Measurements from ENCODE around the gene CD79B. TPM values are rescaled to one million over a fixed set of nuclear protein-coding genes. Genes with fewer than 3 reads are reported as not detected.

Gene CD79B
- total and polyA plus RNA-seq, 2 of the 8 experiments (the other 6 are each of a cell fraction or from before 2014, with no cell fraction given): 1.5 to 3.9 TPM

GRCh38 chr17:63978272-63979200 is 46.4 kb upstream of the CD79B start:
- CTCF ChIA-PET (ENCODE audit: partially characterized antibody): interaction anchor here (0.5 to 18.4 kb wide), 14 partner anchors 8 to 258 kb away, joined by 3 to 219 read pairs (median 4); partner anchors contain the start of gene GH1
- no peak for TF ChIP-seq TEAD4 (IDR thresholded peaks at IDR 0.05; ENCODE audit: low read depth, low read length)
- TF ChIP-seq CTCF (IDR thresholded peaks at IDR 0.05; ENCODE audit: control extremely low read depth in 1 of 3, insufficient read depth in 1 of 3, low read depth in 1 of 3, low read length in 3 of 3): no peak
- TF ChIP-seq KDM4A (IDR thresholded peaks at IDR 0.05; ENCODE audit: low read depth, low read length, severe bottlenecking): no peak
- TF ChIP-seq SRF (IDR thresholded peaks at IDR 0.05; ENCODE audit: low read depth, low read length): no peak
- no peak for TF ChIP-seq EZH2 (IDR thresholded peaks at IDR 0.05; ENCODE audit: low read depth, low read length, severe bottlenecking)
- no peak for TF ChIP-seq CBX8 (IDR thresholded peaks at IDR 0.05; ENCODE audit: borderline replicate concordance, low read depth, low read length)
- TF ChIP-seq RBBP5 (IDR thresholded peaks at IDR 0.05; ENCODE audit: borderline replicate concordance, low read depth, low read length): no peak
- no peak for TF ChIP-seq ATF3 (IDR thresholded peaks at IDR 0.05; ENCODE audit: insufficient read depth, low read depth, low read length)

More at GRCh38 chr17:63978272-63979200, 46.4 kb upstream of the CD79B start:
- Histone ChIP-seq H3K23me2 (ENCODE audit: low read depth, low read length) (no peaks in the 10 kb centered on the region), H3K4me1 (replicated peaks in 1 of 4; ENCODE audit: control insufficient read depth in 3 of 4, insufficient read depth in 4 of 4, low read length in 3 of 4) (peaks cover 0 to 7% (median under 1%) of the 10 kb centered on the region in 4 experiments; a peak in 4 of 7 replicates), H4K8ac (ENCODE audit: extremely low read depth, insufficient read depth, low read length) (no peak overlapping the region), H2AK5ac (ENCODE audit: low read depth, low read length) (no peak overlapping the region), H3K18ac (ENCODE audit: extremely low read depth, low read length) (no peak overlapping the region), H2BK12ac (ENCODE audit: low read depth, low read length) (no peak overlapping the region), H4K91ac (replicated peaks; ENCODE audit: insufficient read length, low read length) (no peak overlapping the region), H3K9ac (replicated peaks in 1 of 4; ENCODE audit: extremely low read depth in 1 of 4, low read depth in 3 of 4, low read length in 3 of 4) (no peak overlapping the region), H3K27me3 (replicated peaks in 1 of 4; ENCODE audit: control insufficient read depth in 3 of 4, extremely low read depth in 1 of 4, insufficient read depth in 3 of 4, low read length in 3 of 4) (no peaks in the 10 kb centered on the region; a peak in 1 of 7 replicates), H2BK120ac (replicated peaks; ENCODE audit: low read depth, low read length) (no peak overlapping the region), H2BK20ac (ENCODE audit: low read length) (no peak overlapping the region), H3K56ac (replicated peaks; ENCODE audit: insufficient read length, low read depth, low read length) (no peak overlapping the region), H3K4me3 (ENCODE audit: extremely low read depth in 1 of 4, insufficient read depth in 2 of 4, low read depth in 3 of 4, low read length in 4 of 4) (no peak overlapping the region), H2BK15ac (ENCODE audit: low read length) (no peak overlapping the region), H2BK5ac (ENCODE audit: low read depth, low read length) (no peak overlapping the region), H3K9me3 (ENCODE audit: insufficient read depth in 2 of 2, low read depth in 1 of 2, low read length in 1 of 2) (0 out of 4 replicates have a peak, but pooled peaks cover 4% of the 10 kb centered on the region in 2 experiments), H4K5ac (ENCODE audit: insufficient read length, low read depth, low read length) (no peak overlapping the region), H3K23ac (ENCODE audit: insufficient read length) (no peak overlapping the region), H3K4ac (replicated peaks; ENCODE audit: insufficient read length, low read depth, low read length) (no peak overlapping the region), H2AFZ (ENCODE audit: low read length) (no peak overlapping the region), H3K27ac (ENCODE audit: low read depth, low read length) (no peak overlapping the region), H3K14ac (ENCODE audit: insufficient read length) (no peak overlapping the region), H3K79me1 (ENCODE audit: low read depth, low read length) (no peaks in the 10 kb centered on the region), H4K20me1 (replicated peaks in 1 of 2; ENCODE audit: control insufficient read depth in 1 of 2, insufficient read depth in 2 of 2, low read length in 2 of 2) (no peaks in the 10 kb centered on the region), H3K36me3 (ENCODE audit: control insufficient read depth in 2 of 4, insufficient read depth in 4 of 4, low read length in 3 of 4) (no peaks in the 10 kb centered on the region), H3K4me2 (ENCODE audit: insufficient read depth in 1 of 2, low read depth in 2 of 2, low read length in 2 of 2) (no peak overlapping the region), H3K79me2 (ENCODE audit: control insufficient read depth in 1 of 2, insufficient read depth in 2 of 2, low read length in 2 of 2) (no peaks in the 10 kb centered on the region)
- FAIRE-seq (no peak), DNase-seq (ENCODE audit: low read depth in 1 of 2, low spot score in 2 of 2) (no peak)
- 88% methylated on average over 13 of the region's 13 CpGs; no CpG with 5 or more reads in 1 of the 2 experiments for WGBS, 2 experiments (ENCODE audit: extremely low coverage in 1 of 2, insufficient coverage in 1 of 2, insufficient read length in 1 of 2, insufficient replicate concordance in 2 of 2, low coverage in 1 of 2, low lambda C conversion rate in 2 of 2, missing lambda C conversion rate in 1 of 2)
- POLR2A ChIA-PET (ENCODE audit: partially characterized antibody): interaction anchor here (0.6 to 1.5 kb wide), 3 partner anchors 11 to 527 kb away, joined by 3 to 4 read pairs (median 3); no protein-coding TSS in a partner anchor
